LNCAP (cell line): ENCODE data around the gene FANCE.

Experiments
- TF ChIP-seq, protein P1 (sequence below): fragments of 450-650 bp; IDR thresholded peaks from 2 replicates; pipeline ENCODE4 v1.5.1; 2017; ENCODE audit warnings: mild to moderate bottlenecking

The FANCE gene

DNA sequence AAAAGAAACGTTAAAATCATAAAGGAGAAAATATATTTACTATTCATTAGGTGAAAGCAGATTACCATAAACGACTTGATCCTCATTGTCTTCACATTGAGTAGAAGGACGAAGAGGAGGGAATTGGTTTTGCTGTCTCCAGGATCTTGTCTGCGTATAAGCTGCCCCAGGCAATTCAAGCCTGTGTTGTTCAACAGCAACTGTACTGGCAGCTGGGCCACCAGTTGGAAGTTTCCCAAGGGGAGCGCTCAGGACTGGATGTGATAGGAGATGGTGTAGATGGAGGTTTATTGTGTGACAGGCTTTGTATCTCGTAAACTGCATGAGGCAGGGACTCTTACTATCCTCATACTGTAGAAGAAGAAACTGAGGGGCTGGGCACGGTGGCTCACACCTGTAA lies 3.9 kb upstream of the FANCE start:
- TF ChIP-seq, protein P1, sequence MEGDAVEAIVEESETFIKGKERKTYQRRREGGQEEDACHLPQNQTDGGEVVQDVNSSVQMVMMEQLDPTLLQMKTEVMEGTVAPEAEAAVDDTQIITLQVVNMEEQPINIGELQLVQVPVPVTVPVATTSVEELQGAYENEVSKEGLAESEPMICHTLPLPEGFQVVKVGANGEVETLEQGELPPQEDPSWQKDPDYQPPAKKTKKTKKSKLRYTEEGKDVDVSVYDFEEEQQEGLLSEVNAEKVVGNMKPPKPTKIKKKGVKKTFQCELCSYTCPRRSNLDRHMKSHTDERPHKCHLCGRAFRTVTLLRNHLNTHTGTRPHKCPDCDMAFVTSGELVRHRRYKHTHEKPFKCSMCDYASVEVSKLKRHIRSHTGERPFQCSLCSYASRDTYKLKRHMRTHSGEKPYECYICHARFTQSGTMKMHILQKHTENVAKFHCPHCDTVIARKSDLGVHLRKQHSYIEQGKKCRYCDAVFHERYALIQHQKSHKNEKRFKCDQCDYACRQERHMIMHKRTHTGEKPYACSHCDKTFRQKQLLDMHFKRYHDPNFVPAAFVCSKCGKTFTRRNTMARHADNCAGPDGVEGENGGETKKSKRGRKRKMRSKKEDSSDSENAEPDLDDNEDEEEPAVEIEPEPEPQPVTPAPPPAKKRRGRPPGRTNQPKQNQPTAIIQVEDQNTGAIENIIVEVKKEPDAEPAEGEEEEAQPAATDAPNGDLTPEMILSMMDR, result no peak

DNA sequence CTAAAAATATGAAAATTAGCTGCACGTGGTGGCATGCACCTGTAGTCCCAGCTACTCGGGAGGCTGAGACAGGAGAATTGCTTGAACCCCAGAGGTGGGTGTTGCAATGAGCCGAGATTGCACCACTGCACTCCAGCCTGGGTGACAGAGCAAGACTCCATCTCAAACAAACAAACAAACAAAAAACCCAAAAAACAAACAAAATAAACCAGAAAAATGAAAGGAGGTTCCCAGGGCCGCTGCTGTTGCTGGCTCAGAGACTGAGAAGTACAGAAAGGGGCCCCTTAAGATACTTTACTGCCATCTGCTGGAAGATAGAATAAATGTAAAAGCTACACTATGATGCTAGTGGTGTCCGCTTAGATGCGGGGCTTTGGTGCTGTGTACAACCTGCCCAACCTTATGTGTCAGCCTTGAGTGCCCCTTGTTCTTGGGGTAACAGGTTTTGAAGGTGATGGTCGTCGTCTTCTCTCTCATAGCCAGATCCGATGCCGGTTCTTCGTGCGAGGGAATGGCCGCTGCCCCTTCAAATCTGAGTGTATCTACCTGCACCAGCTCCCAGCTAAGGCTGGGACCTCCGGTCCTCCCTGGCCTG lies 2.8 kb upstream of the FANCE start:
- TF ChIP-seq, protein P1, result peak; percentile 58

DNA sequence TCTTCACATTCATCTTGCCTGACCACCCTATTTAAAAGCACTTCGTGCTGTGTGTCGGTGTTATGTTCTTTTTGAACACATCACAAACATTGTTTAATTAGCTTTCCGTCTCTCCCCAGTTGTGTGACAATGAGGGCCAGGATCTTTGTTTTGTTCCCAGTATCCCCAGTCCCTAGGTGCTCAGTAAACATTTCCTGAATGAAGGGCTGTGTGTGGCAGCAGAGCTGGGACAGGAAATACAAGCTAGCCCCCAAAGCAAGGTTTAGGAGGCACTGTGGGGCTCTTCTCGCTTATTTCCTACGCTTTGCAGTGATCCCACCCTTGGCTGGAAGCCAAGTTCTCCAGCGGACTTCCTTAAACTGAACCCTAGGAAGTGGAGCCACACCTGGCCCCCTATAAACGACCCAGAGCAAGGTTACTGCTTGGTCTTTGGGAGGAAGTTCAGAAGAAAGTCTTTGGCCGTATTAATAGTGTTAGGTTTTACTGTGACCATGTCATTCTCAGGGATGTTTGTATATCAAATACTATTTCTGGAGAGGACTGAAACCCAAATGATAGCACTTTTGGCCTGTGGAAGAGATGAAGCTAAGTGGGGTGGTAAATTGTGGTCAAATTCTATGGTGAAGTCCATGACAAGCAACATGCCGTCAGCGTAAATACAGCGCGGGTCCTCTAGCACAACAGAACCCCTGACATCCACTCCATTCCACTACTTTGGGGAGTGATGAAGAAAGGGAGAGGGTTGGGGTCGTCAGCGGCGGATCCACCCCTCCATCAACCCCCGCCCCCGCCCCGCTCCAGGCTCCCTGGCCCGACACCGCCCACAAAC lies 570 bp upstream of the FANCE start:
- TF ChIP-seq, protein P1, result no peak

DNA sequence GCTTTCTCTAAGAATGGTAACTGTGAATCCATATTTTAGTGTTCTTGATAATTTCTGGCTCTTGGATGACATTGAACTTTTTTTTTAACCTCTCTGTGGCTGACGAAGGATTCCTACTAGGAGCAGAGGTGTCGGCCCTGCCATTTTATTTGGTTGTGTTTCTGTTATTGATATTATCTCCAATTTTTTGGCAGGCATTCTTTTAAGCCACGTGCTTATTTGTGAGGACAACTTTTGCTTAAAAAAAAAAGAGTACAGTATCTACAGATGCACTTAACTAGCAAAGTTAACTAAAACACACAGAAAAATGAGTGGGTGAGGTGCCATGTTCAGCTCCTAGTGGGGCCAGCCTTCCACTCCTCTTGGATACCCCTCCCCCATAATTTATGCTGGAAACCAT lies 1.1 kb downstream of the FANCE start:
- TF ChIP-seq, protein P1, result no peak

DNA sequence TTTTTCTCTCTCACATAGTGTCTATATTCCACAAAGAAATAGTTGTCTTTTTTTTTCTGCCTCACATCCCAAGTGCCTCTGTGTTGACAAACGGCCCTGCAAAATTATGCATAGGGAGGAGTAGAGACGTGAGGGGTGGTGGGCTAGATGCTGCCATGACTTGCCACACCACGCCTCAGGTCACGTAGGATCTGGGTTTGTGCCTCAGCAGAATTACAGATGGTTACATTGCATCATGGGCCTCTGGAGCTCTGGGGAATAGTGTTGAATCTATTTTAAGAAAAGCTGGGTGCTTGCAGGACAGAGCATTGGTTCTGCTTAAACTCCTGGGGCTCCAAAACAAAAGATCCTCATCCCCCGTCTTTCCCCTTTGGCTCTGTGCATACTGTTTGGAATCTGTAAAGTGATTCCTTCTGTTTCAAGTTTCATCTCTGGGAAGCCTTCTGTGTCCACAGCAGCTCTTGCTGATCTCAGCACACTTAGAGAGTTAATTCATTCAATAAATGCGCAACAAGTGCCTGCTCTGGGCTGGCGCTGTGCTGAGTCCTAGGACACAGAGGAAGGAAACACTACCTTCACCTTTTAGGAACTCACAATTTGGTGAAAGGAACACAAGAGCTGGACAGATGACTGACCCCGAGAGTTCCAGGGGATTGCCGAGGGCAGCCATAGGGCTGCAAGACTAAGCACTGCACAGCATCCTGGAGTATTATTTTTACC lies 2.4 kb downstream of the FANCE start:
- TF ChIP-seq, protein P1, result no peak

DNA sequence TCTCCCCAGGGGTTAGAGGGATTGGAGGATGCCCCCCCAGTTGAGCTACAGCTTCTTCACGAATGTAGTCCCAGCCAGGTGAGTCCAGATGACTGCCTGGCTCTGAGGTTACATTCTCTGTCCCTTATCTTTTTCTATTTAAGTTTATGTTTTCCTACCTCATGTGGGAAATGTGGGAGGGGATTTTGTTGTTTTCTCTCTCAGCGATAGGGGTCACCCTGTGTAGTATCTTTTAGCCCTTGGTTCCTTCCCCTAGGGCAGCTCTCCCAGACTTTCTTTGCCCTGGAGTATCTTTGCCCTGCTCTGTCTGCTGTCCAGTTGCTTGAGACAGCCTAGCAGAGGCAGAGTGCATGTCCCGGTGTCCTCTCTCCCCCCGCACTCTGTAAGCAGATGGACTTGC lies 5.8 kb downstream of the FANCE start:
- TF ChIP-seq, protein P1, result no peak

DNA sequence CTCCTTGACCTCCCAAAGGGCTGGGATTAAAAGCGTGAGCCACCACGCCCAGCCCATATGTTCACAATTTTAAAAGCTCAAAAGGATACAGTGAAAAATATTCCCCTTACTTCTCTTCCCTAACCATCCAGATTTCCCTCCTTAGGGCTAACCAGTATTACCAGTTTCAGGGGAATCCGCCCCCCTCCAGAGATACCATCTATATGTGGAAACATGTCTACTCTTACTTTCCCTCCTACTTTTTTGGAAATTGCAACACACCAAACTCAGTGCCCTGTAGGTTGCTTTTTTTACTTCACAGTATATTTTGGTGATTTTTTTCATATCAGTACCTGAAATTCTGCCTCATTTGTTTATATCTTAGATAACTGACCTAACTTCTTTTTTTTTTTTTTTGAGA lies 9.1 kb downstream of the FANCE start:
- TF ChIP-seq, protein P1, result no peak
